Muscle layer of duodenum (tissue), 2 donors: ENCODE results near the gene CHCHD6.

Experiments used
- H3K27ac ChIP-seq: one replicate; pipeline ENCODE4 v1.7.0; 2013; ENCODE audit warnings: mild to moderate bottlenecking, low read length
- H3K27me3 ChIP-seq: one replicate; pipeline ENCODE4 v1.7.0; 2013; ENCODE audit warnings: low read depth, mild to moderate bottlenecking, control low read depth, low read length
- H3K36me3 ChIP-seq, 2 donors: one replicate each; pipeline ENCODE4 v1.7.0; 2013; ENCODE audit warnings: low read length in 2 of 2, control low read depth in 1 of 2, mild to moderate bottlenecking in 1 of 2; ENCODE audit not compliant: insufficient read depth in 2 of 2, control insufficient read depth in 1 of 2
- H3K4me1 ChIP-seq, 2 donors: one replicate each; pipeline ENCODE4 v1.7.0; 2013; ENCODE audit warnings: low read length in 2 of 2, mild to moderate bottlenecking in 2 of 2, control low read depth in 1 of 2, moderate library complexity in 1 of 2; ENCODE audit not compliant: insufficient read depth in 2 of 2, control insufficient read depth in 1 of 2
- H3K4me3 ChIP-seq, 2 donors: one replicate each; pipeline ENCODE4 v1.7.0; 2013; ENCODE audit warnings: low read length in 2 of 2, low read depth in 1 of 2, mild to moderate bottlenecking in 1 of 2
- H3K9me3 ChIP-seq, 2 donors: one replicate each; pipeline ENCODE4 v1.7.0; 2013; ENCODE audit warnings: low read length in 2 of 2, control low read depth in 1 of 2, mild to moderate bottlenecking in 1 of 2; ENCODE audit not compliant: control insufficient read depth in 1 of 2
- donor health status: healthy.

The CHCHD6 gene

DNA sequence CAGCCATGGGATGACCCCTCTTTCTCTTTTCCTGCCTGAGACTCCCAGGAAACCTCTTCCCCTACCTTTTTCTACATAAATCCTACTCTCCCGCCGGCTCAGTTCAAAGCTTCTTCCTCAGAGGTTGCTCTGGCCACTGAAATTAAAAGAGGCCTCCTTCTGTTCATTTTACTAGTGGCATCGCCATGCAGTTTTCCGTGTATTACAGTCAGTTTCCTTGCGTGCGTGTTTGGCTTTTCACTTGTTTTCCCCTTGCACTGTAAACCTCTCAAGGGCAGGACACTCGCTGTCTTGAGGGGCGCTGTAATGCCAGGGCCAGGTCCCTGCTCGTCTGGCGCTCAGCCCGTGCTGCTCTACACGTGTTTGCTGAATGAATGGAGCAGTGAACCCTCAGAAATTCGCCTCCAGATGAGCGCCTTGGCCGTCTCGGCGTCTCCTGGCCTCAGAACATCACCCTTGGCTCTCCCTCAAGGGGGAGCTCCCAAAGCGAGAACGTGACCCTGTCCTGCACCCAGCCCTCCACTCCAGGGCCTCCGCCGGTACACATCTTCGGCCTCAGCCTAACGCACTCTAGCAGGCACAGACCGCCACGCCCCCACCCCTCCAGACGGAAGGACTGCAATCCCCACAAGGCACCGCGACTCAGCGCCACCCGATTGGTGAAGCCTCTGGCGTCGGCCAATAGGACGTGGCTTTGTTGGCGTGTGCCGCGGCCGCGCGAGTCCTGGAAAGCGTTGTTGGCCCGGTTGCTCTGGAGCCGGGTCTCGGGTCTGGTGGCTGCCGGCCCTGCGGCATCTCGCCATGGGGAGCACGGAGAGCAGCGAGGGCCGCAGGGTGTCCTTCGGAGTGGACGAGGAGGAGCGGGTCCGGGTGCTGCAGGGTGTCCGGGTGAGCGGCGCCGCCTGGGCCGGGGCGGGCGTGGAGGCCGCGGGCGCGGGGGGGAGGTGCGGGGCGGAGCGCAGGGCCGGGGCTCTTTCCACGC, at the start of gene CHCHD6:
Gene CHCHD6 (plus strand): TSS at position 729 of the 982 bp plus-strand sequence. CDS start 73 bp downstream, at position 802.
- Histone ChIP-seq H3K27ac (no peak within 1 kb of the TSS), H3K9me3 (no peaks in the 10 kb centered on the region), H3K27me3 (no peaks in the 10 kb centered on the region)

GRCh38 chr3:126654571-126655383, 49.3 kb upstream of the CHCHD6 start, which contains the start of gene TXNRD3:
Gene TXNRD3 (minus strand): TSS chr3:126655124.
- Histone ChIP-seq H3K4me1 (peaks cover 0 to 5% of the 10 kb centered on the region in 2 donors), H3K27me3 (no peaks in the 10 kb centered on the region), H3K9me3 (no peaks in the 10 kb centered on the region), H3K4me3 (peak within 1 kb of the TSS; percentile 72 to 91), H3K36me3 (no peaks in the 10 kb centered on the region), H3K27ac (no peak within 1 kb of the TSS)

More for the DNA sequence above, at the start of gene CHCHD6:
- Histone ChIP-seq H3K36me3 (no peaks in the 10 kb centered on the region), H3K4me3 (peak within 1 kb of the TSS; percentile 62 to 95), H3K4me1 (peaks cover 0 to 10% of the 10 kb centered on the region in 2 donors)

DNA sequence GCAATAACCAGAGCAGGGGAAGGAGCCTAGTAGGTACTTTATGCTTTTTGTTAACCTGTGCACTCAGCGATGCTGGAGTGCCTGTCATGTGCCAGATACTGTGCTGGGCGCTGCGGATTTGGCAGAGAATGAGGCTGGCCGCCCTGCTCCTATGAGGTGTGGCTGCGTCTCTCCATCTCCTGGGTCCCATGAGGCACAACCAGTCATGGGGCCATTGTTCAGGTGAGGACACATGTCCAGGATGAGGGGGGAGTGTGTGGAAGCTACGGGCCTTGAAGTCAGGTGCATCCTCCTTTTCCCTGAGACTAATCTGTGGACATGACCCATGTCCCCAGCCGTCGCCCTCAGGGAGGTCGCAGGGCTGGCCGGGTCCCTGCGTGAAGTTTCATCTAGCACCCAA, 48.2 kb upstream of the CHCHD6 start:
- no peaks in the 10 kb centered on the region for H3K9me3 ChIP-seq

GRCh38 chr3:126656371-126657134, 47.5 kb upstream of the CHCHD6 start:
- H3K36me3 ChIP-seq = no peaks in the 10 kb centered on the region
- H3K9me3 ChIP-seq = no peaks in the 10 kb centered on the region
- H3K4me3 ChIP-seq = no peak overlapping the region

More for the DNA sequence above, 48.2 kb upstream of the CHCHD6 start:
- Histone ChIP-seq H3K36me3 (no peaks in the 10 kb centered on the region), H3K27me3 (no peaks in the 10 kb centered on the region), H3K4me3 (no peak overlapping the region), H3K27ac (no peak overlapping the region), H3K4me1 (peaks cover 0 to 5% of the 10 kb centered on the region in 2 donors)

GRCh38 chr3:126657901-126658300, 46.1 kb upstream of the CHCHD6 start:
- H3K27ac ChIP-seq = no peak overlapping the region
- H3K4me3 ChIP-seq = no peak overlapping the region
- no peaks in the 10 kb centered on the region for H3K9me3 ChIP-seq
- no peaks in the 10 kb centered on the region for H3K36me3 ChIP-seq
- H3K4me1 ChIP-seq = peaks cover 0 to 5% of the 10 kb centered on the region in 2 donors
- H3K27me3 ChIP-seq = no peaks in the 10 kb centered on the region

More at GRCh38 chr3:126656371-126657134, 47.5 kb upstream of the CHCHD6 start:
- Histone ChIP-seq H3K4me1 (peaks cover 0 to 5% of the 10 kb centered on the region in 2 donors), H3K27ac (no peak overlapping the region), H3K27me3 (no peaks in the 10 kb centered on the region)

GRCh38 chr3:126658584-126658983, 45.5 kb upstream of the CHCHD6 start:
- H3K27me3 ChIP-seq = no peaks in the 10 kb centered on the region
- H3K4me3 ChIP-seq = no peak overlapping the region
- H3K27ac ChIP-seq = no peak overlapping the region
- no peaks in the 10 kb centered on the region for H3K36me3 ChIP-seq
- peaks cover 0 to 5% of the 10 kb centered on the region in 2 donors for H3K4me1 ChIP-seq
- no peaks in the 10 kb centered on the region for H3K9me3 ChIP-seq

DNA sequence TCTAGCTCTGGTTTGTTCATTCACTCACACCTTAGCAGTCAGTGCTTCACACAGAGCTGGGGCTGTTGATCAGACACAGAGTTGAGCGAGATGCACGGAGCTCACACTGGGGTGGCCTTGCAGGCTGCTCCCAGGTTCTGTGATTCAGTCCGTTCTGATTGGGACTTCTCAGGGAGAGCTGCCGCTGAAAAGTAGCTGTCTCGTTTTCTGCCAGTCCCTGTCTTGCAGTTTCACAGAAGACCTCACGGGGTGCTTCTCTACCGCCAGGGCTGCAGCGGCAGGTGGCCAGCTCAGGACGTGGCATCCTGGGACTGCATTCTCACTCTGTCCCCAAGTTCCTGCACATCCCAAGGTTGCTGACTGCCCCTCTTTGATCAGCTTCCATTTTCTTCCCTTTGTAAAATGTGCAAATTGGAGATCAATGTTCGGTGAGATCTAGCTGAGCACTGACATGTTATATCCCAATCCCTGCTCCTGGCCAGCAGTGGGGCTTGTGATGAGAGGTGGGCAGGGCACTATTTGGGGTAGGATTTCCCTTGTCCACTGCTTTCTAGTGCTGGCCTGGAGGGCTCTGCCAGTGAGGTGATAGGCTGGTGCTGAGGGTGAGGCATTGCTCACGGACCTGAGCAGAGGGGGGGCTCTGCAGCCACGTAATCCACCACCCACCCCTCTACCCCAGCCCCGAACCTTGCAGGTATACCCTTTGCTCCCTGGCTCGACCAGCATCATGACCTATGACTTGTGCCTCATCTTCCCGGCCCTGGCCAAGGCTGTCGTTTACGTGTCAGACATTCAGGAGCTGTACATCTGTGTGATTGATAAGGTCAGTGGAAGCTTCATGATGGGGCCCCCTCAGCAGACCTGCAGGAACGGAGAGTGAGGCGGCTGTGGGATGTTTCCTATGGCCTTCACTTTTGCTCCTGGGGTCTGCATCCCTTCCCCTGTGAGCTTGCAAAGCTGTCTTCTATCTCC, 43.8 kb upstream of the CHCHD6 start:
- Histone ChIP-seq H3K4me1 (peaks cover 0 to 3% of the 10 kb centered on the region in 2 donors), H3K27ac (no peak overlapping the region), H3K27me3 (no peaks in the 10 kb centered on the region), H3K4me3 (no peak overlapping the region), H3K36me3 (no peaks in the 10 kb centered on the region), H3K9me3 (no peaks in the 10 kb centered on the region)

- Histone ChIP-seq H3K27ac (no peak overlapping the region), H3K27me3 (no peaks in the 10 kb centered on the region), H3K9me3 (no peaks in the 10 kb centered on the region), H3K36me3 (no peaks in the 10 kb centered on the region), H3K4me3 (no peak overlapping the region), H3K4me1 (no peaks in the 10 kb centered on the region)
Measured at GRCh38 chr3:126661532-126662364, 42.3 kb upstream of the CHCHD6 start.

- H3K36me3 ChIP-seq = no peaks in the 10 kb centered on the region
- H3K4me1 ChIP-seq = no peaks in the 10 kb centered on the region
- no peaks in the 10 kb centered on the region for H3K27me3 ChIP-seq
- no peak overlapping the region for H3K4me3 ChIP-seq
- no peaks in the 10 kb centered on the region for H3K9me3 ChIP-seq
- no peak overlapping the region for H3K27ac ChIP-seq
Measured at GRCh38 chr3:126663257-126663656, 40.8 kb upstream of the CHCHD6 start.
